H1 (cell line): Measurements from ENCODE around the gene POLR2A. TPM values are rescaled to one million over a fixed set of nuclear protein-coding genes. Genes with fewer than 3 reads are reported as not detected.

Experiments
- ATF3 ChIP-seq: IDR thresholded peaks from 2 replicates; pipeline ENCODE4 v1.6.1; 2011; ENCODE audit warnings: low read depth, mild to moderate bottlenecking, low read length; ENCODE audit not compliant: insufficient read depth
- BCL11A ChIP-seq, 2 experiments: IDR thresholded peaks; one replicate each; pipeline ENCODE4 v1.6.1; 2011; ENCODE audit warnings: low read depth in 2 of 2, low read length in 2 of 2, mild to moderate bottlenecking in 2 of 2
- CBX8 ChIP-seq: fragments of 300-800, 300-1000 bp; sonication (generic); IDR thresholded peaks from 2 replicates; pipeline ENCODE4 v1.7.1; 2016; ENCODE audit warnings: low read depth, low read length, borderline replicate concordance
- CTCF ChIP-seq, 3 experiments: IDR thresholded peaks; 1 replicate in 2 of 3; 2 replicates in 1 of 3; pipeline versions ENCODE4 v1.5.1 to v1.6.1; 2011; ENCODE audit warnings: low read length in 3 of 3, mild to moderate bottlenecking in 3 of 3, inconsistent platforms in 2 of 3, low read depth in 1 of 3, moderate library complexity in 1 of 3; ENCODE audit not compliant: insufficient read depth in 1 of 3; ENCODE audit errors: control extremely low read depth in 1 of 3
- E2F6 ChIP-seq: IDR thresholded peaks from 2 replicates; pipeline ENCODE4 v1.6.1; 2012; ENCODE audit warnings: inconsistent platforms
- EZH2 ChIP-seq: fragments of 200-600 bp; sonication (generic); IDR thresholded peaks from 2 replicates; pipeline ENCODE4 v1.7.1; 2012; ENCODE audit warnings: low read depth, mild to moderate bottlenecking, moderate library complexity, low read length, inconsistent platforms; ENCODE audit not compliant: severe bottlenecking
- MAX ChIP-seq: IDR thresholded peaks from 2 replicates; pipeline ENCODE4 v1.6.1; 2012; ENCODE audit warnings: inconsistent platforms
- POLR2A ChIP-seq, 2 experiments: IDR thresholded peaks; 1 replicate in 1 of 2; 2 replicates in 1 of 2; pipeline ENCODE4 v1.6.1; 2011; ENCODE audit warnings: low read depth in 2 of 2, low read length in 2 of 2, mild to moderate bottlenecking in 2 of 2; ENCODE audit errors: control extremely low read depth in 1 of 2
- RXRA ChIP-seq: IDR thresholded peaks from 2 replicates; pipeline ENCODE4 v1.6.1; 2011; ENCODE audit warnings: low read depth, mild to moderate bottlenecking, low read length, moderate library complexity; ENCODE audit not compliant: insufficient read depth
- SIN3A ChIP-seq, 2 experiments: IDR thresholded peaks in 1 of 2; conservative IDR thresholded peaks in 1 of 2; 2 replicates each; pipeline ENCODE4 v1.6.1; 2011 to 2012; ENCODE audit warnings: low read length in 2 of 2, improper control_type of control experiment in 1 of 2, low read depth in 1 of 2, mild to moderate bottlenecking in 1 of 2
- SP2 ChIP-seq: IDR thresholded peaks from 2 replicates; pipeline ENCODE4 v1.6.1; 2012; ENCODE audit warnings: mild to moderate bottlenecking, low read length, inconsistent platforms
- TAF1 ChIP-seq: IDR thresholded peaks from 2 replicates; pipeline ENCODE4 v1.6.1; 2011; ENCODE audit warnings: mild to moderate bottlenecking, low read depth, low read length
- TAF7 ChIP-seq: optimal IDR thresholded peaks from 2 replicates; pipeline ENCODE3; 2011; ENCODE audit warnings: low read depth, mild to moderate bottlenecking, inconsistent platforms, low read length, moderate library complexity, borderline replicate concordance
- TEAD4 ChIP-seq: IDR thresholded peaks from 2 replicates; pipeline ENCODE4 v1.6.1; 2012; ENCODE audit warnings: low read depth, low read length, inconsistent platforms, mixed read lengths
- USF2 ChIP-seq: IDR thresholded peaks from 2 replicates; pipeline ENCODE4 v1.6.1; 2011; ENCODE audit warnings: low read length, improper control_type of control experiment
- polyA plus RNA-seq, 7 experiments: library from polyadenylated mRNA; depleted of rRNA in 3 of 7; stranded (reverse) in 5 of 7; unstranded in 2 of 7; fragments of >200 nt in 5 of 7; fragments of 200-250 nt in 2 of 7; gene quantifications; 1 replicate in 5 of 7; 2 replicates in 1 of 7; 4 replicates in 1 of 7; pipeline versions ENCODE4 v1.2.1 to v1.2.3, GENCODE V29; 2011 to 2013; ENCODE audit warnings: missing spikeins in 2 of 7, mixed read lengths in 2 of 7
- total RNA-seq: library from RNA; stranded (reverse); fragmentation: NEBNext Ultra II Directional; extraction: Animal tissue kit (Norgen Biotek cat#: 25700); gene quantifications from 2 replicates; pipeline ENCODE4 v1.2.1, GENCODE V29; 2021

Gene POLR2A
- total and polyA plus RNA-seq, 2 of the 8 experiments (the other 6 are each of a cell fraction or from before 2014, with no cell fraction given), result 26.8 to 150 TPM

- TF ChIP-seq RXRA (no peak), ATF3 (no peak), USF2 (0 out of 2 replicates have a peak, but pooled peaks have one; percentile 5), BCL11A (IDR thresholded peaks at IDR 0.05; ENCODE audit: low read depth in 2 of 2, low read length in 2 of 2) (no peak), SIN3A (conservative IDR thresholded peaks at IDR 0.05 in 1 of 2, IDR thresholded peaks at IDR 0.05 in 1 of 2; ENCODE audit: low read depth in 1 of 2, low read length in 2 of 2) (0 out of 4 replicates have a peak, but pooled peaks have one; percentile 10 to 36), MAX (peak; percentile 13; the same call in 1 of the 2 replicates), TEAD4 (no peak), CBX8 (no peak), TAF1 (0 out of 2 replicates have a peak, but pooled peaks have one; percentile 3), CTCF (IDR thresholded peaks at IDR 0.05; ENCODE audit: control extremely low read depth in 1 of 3, insufficient read depth in 1 of 3, low read depth in 1 of 3, low read length in 3 of 3) (peak; percentile 4 to 20 (median 13); a peak in 2 of 4 replicates), E2F6 (peak; percentile 38; the same call in 1 of the 2 replicates), SP2 (no peak), TAF7 (no peak), POLR2A (IDR thresholded peaks at IDR 0.05; ENCODE audit: control extremely low read depth in 1 of 2, low read depth in 2 of 2, low read length in 2 of 2) (peak in 1 of 2 experiments; percentile 66; a peak in 1 of 3 replicates), EZH2 (no peak)
Measured at GRCh38 chr17:7435676-7436555, 48.2 kb upstream of the POLR2A start (continued).
